GM12891 (cell line): ENCODE results near the gene TAS2R39.

Source experiments
- POLR2A ChIP-seq: IDR thresholded peaks from 2 replicates; pipeline ENCODE4 v1.6.1; 2011; ENCODE audit warnings: low read depth, low read length, control low read depth
- POU2F2 ChIP-seq: IDR thresholded peaks from 2 replicates; pipeline ENCODE4 v1.6.1; 2011; ENCODE audit warnings: low read depth, mild to moderate bottlenecking, control low read depth, low read length, moderate library complexity
- SPI1 ChIP-seq: IDR thresholded peaks from 2 replicates; pipeline ENCODE4 v1.6.1; 2011; ENCODE audit warnings: low read depth, low read length, control low read depth
- TAF1 ChIP-seq: IDR thresholded peaks from 2 replicates; pipeline ENCODE4 v1.6.1; 2011; ENCODE audit warnings: low read depth, low read length, control low read depth

- TF ChIP-seq POU2F2 (no peak), SPI1 (peak; percentile 95), POLR2A (no peak), TAF1 (no peak)
These were observed 22.5 kb downstream of the TAS2R39 start for GRCh38 chr7:143205560-143206293.
